ENCODE measurements around the gene PDZK1IP1.
A peak's percentile ranks its signal among the peaks of the same experiment; 100 is the strongest.

Gene PDZK1IP1, protein sequence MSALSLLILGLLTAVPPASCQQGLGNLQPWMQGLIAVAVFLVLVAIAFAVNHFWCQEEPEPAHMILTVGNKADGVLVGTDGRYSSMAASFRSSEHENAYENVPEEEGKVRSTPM

DNA sequence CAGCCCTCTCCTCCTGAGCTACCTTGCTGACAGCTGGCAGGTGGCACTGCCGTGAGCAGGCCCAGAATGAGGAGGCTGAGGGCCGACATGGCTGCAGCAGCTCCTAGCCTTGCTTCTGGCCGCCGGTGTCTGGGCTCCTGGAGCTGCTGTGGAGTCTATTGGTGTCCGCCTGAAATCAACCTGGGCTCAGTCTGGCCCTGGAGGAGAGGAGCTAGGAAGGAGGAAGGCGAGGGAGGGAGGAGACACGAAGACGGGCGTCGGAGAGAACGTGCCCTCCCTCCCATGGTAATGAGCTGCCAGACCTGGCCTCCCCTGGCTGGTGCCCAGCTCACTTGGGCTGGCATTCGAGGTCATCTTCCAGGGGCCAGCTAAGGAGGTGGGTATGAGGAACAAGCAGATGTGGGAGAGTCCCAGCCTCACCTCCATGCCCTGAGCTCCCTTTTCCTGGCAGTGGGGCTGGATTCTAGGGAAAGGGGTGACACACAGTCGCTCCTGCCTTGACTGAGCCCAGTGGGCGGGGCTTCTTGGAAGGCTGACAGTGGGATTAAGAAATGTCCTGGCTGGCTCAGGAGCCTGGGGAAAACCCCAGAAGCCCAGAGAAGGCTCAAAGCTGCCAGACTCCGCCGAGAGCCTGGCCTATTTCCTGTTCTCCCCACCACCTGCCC, at the start of gene PDZK1IP1:
Gene PDZK1IP1, minus strand, starts transcription at position 193 of the 665 bp plus-strand sequence. Its CDS starts 104 bp downstream, at position 89.
- Histone ChIP-seq H3K27ac (no peak within 1 kb of the TSS), H3K4me3 (ENCODE audit: low read depth, low read length) (no peak within 1 kb of the TSS)
- TF ChIP-seq CTCF (IDR thresholded peaks at IDR 0.05), result no peak

DNA sequence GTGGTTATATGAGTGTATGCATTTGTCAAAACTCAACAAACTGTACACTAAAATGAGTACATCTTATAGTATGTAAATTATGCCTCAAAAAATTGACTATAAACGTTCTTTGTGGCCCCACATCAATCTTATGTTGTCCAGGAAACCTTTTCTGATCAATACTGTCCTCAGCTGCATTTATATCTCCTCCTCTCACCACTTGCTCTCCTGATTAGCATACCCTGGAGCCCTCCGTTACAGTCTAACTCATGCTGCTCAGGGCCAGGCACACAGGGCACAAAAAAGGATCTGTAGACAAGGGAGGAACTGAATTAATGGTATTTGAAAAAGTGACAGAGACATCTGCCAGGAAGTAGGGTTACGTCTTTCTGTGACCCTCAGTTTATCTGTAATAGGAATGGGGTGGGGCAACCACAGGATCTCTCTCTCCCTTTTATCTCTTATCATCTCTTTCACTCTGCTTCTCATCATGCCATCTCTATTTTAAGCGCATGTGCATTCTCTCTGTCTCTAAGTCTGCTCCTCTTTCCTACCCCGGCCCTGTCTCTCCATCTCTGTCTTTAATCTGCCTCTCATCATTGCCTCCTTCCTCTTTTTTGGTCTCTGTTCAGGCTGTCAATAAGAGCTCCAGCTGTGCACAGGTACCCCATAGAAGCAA, 49.2 kb upstream of the PDZK1IP1 start:
- Histone ChIP-seq H3K4me2 (ENCODE audit: low read length) (no peak overlapping the region), H3K27me3 (ENCODE audit: control insufficient read depth, insufficient read depth, low read length) (no peaks in the 10 kb centered on the region), H3K27ac (no peak overlapping the region), H3K9me3 (ENCODE audit: control insufficient read depth, low read length) (no peaks in the 10 kb centered on the region), H2AFZ (no peak overlapping the region), H3K4me1 (no peaks in the 10 kb centered on the region), H3K79me2 (no peaks in the 10 kb centered on the region), H3K36me3 (ENCODE audit: control insufficient read depth, insufficient read depth, low read length) (no peaks in the 10 kb centered on the region), H3K9ac (no peak overlapping the region), H3K4me3 (ENCODE audit: low read depth, low read length) (no peak overlapping the region)
- TF ChIP-seq CTCF (IDR thresholded peaks at IDR 0.05), result no peak

More for the DNA sequence above, at the start of gene PDZK1IP1:
- no peaks in the 10 kb centered on the region for H3K36me3 ChIP-seq (ENCODE audit: control insufficient read depth, insufficient read depth, low read length)
- no peaks in the 10 kb centered on the region for H3K9me3 ChIP-seq (ENCODE audit: control insufficient read depth, low read length)
- H3K4me1 ChIP-seq, result no peaks in the 10 kb centered on the region
- no peaks in the 10 kb centered on the region for H3K27me3 ChIP-seq (ENCODE audit: control insufficient read depth, insufficient read depth, low read length)
- no peak within 1 kb of the TSS for H3K9ac ChIP-seq
- no peak within 1 kb of the TSS for H2AFZ ChIP-seq
- H3K79me2 ChIP-seq, result no peaks in the 10 kb centered on the region
- no peak within 1 kb of the TSS for H3K4me2 ChIP-seq (ENCODE audit: low read length)

DNA sequence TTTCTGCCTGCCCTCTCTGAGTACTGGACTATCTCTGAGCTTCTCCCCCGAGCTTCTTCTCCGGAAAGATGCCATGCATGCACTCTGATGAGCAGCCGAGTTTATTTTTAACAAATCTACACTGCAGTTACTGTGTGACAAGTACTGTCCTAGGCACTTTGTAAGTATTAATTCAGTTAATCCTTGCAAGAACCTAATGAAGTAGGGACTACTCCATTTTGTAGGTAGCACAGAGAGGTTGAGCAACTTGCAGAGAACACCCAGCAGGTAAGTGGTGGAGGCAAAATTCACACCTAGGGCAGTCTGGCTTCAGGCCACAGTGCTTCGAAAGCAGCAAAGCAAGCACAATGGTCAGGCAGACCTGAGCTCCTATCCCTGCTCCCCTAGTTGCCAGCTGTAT, 46.0 kb upstream of the PDZK1IP1 start:
- no peaks in the 10 kb centered on the region for H3K79me2 ChIP-seq
- H3K9me3 ChIP-seq (ENCODE audit: control insufficient read depth, low read length), result no peaks in the 10 kb centered on the region
- no peaks in the 10 kb centered on the region for H3K4me1 ChIP-seq
- no peak for TF ChIP-seq CTCF (IDR thresholded peaks at IDR 0.05)
- H3K4me2 ChIP-seq (ENCODE audit: low read length), result no peak overlapping the region
- no peak overlapping the region for H3K4me3 ChIP-seq (ENCODE audit: low read depth, low read length)
- peaks cover 12% of the 10 kb centered on the region for H3K27me3 ChIP-seq (ENCODE audit: control insufficient read depth, insufficient read depth, low read length)
- no peak overlapping the region for H3K9ac ChIP-seq
- peak overlapping the region; percentile 15 for H3K27ac ChIP-seq
- no peak overlapping the region for H2AFZ ChIP-seq
- no peaks in the 10 kb centered on the region for H3K36me3 ChIP-seq (ENCODE audit: control insufficient read depth, insufficient read depth, low read length)

GRCh38 chr1:47235241-47235681, 45.4 kb upstream of the PDZK1IP1 start:
- no peaks in the 10 kb centered on the region for H3K79me2 ChIP-seq
- no peak for TF ChIP-seq CTCF (IDR thresholded peaks at IDR 0.05)
- no peaks in the 10 kb centered on the region for H3K9me3 ChIP-seq (ENCODE audit: control insufficient read depth, low read length)
- H3K4me2 ChIP-seq (ENCODE audit: low read length), result no peak overlapping the region
- peak overlapping the region; percentile 29 for H3K27ac ChIP-seq
- H2AFZ ChIP-seq, result no peak overlapping the region
- no peaks in the 10 kb centered on the region for H3K4me1 ChIP-seq
- H3K36me3 ChIP-seq (ENCODE audit: control insufficient read depth, insufficient read depth, low read length), result no peaks in the 10 kb centered on the region
- no peak overlapping the region for H3K4me3 ChIP-seq (ENCODE audit: low read depth, low read length)
- H3K27me3 ChIP-seq (ENCODE audit: control insufficient read depth, insufficient read depth, low read length), result peaks cover 18% of the 10 kb centered on the region
- H3K9ac ChIP-seq, result no peak overlapping the region
